ENCODE data around the gene MAML3. TPM values are rescaled to one million over a fixed set of nuclear protein-coding genes. Genes with fewer than 3 reads are reported as not detected.

MAML3 gene
- total RNA-seq, 1 experiment from 2014 or later, result 2.4 TPM

GRCh38 chr4:139823345-139823744 is 330.6 kb downstream of the MAML3 start:
- no peak for DNase-seq (ENCODE audit: low read depth, low spot score)

GRCh38 chr4:139822391-139822790 is 331.6 kb downstream of the MAML3 start:
- DNase-seq (ENCODE audit: low read depth, low spot score), result no peak
- in situ Hi-C loops (cut with HindIII; ENCODE audit: low pct_unique_long_range_greater_than_20kb, low sequenced_read_pairs), result no loop called here

More at GRCh38 chr4:139823345-139823744, 330.6 kb downstream of the MAML3 start:
- in situ Hi-C loops (cut with HindIII; ENCODE audit: low pct_unique_long_range_greater_than_20kb, low sequenced_read_pairs), result no loop called here

- no peak for DNase-seq (ENCODE audit: low read depth, low spot score)
- in situ Hi-C loops (cut with HindIII; ENCODE audit: low pct_unique_long_range_greater_than_20kb, low sequenced_read_pairs), result no loop called here
Measured at GRCh38 chr4:139819082-139819481, 334.9 kb downstream of the MAML3 start.

- in situ Hi-C loops (cut with HindIII; ENCODE audit: low pct_unique_long_range_greater_than_20kb, low sequenced_read_pairs), result no loop called here
Measured at GRCh38 chr4:139817657-139818452, 336.1 kb downstream of the MAML3 start.

GRCh38 chr4:139816856-139817255 is 337.1 kb downstream of the MAML3 start:
- in situ Hi-C loops (cut with HindIII; ENCODE audit: low pct_unique_long_range_greater_than_20kb, low sequenced_read_pairs), result no loop called here

More at GRCh38 chr4:139817657-139818452, 336.1 kb downstream of the MAML3 start:
- DNase-seq (ENCODE audit: low read depth, low spot score), result no peak

GRCh38 chr4:139815778-139816601 is 338.0 kb downstream of the MAML3 start:
- in situ Hi-C loops (cut with HindIII; ENCODE audit: low pct_unique_long_range_greater_than_20kb, low sequenced_read_pairs), result no loop called here
- peak; percentile 6 for DNase-seq (ENCODE audit: low read depth, low spot score)

More at GRCh38 chr4:139816856-139817255, 337.1 kb downstream of the MAML3 start:
- no peak for DNase-seq (ENCODE audit: low read depth, low spot score)

GRCh38 chr4:139814323-139815015 is 339.5 kb downstream of the MAML3 start:
- peak; percentile 50 for DNase-seq (ENCODE audit: low read depth, low spot score)
- in situ Hi-C loops (cut with HindIII; ENCODE audit: low pct_unique_long_range_greater_than_20kb, low sequenced_read_pairs), result no loop called here

GRCh38 chr4:139813881-139814280 is 340.1 kb downstream of the MAML3 start:
- in situ Hi-C loops (cut with HindIII; ENCODE audit: low pct_unique_long_range_greater_than_20kb, low sequenced_read_pairs), result no loop called here

GRCh38 chr4:139810710-139811109 is 343.3 kb downstream of the MAML3 start:
- DNase-seq (ENCODE audit: low read depth, low spot score), result no peak
- in situ Hi-C loops (cut with HindIII; ENCODE audit: low pct_unique_long_range_greater_than_20kb, low sequenced_read_pairs), result no loop called here

More at GRCh38 chr4:139813881-139814280, 340.1 kb downstream of the MAML3 start:
- no peak for DNase-seq (ENCODE audit: low read depth, low spot score)

GRCh38 chr4:139809757-139810140 is 344.2 kb downstream of the MAML3 start:
- no peak for DNase-seq (ENCODE audit: low read depth, low spot score)
- in situ Hi-C loops (cut with HindIII; ENCODE audit: low pct_unique_long_range_greater_than_20kb, low sequenced_read_pairs), result no loop called here

GRCh38 chr4:139808808-139809756 is 344.9 kb downstream of the MAML3 start:
- no peak for DNase-seq (ENCODE audit: low read depth, low spot score)
- in situ Hi-C loops (cut with HindIII; ENCODE audit: low pct_unique_long_range_greater_than_20kb, low sequenced_read_pairs), result no loop called here

- no peak for DNase-seq (ENCODE audit: low read depth, low spot score)
- in situ Hi-C loops (cut with HindIII; ENCODE audit: low pct_unique_long_range_greater_than_20kb, low sequenced_read_pairs), result no loop called here
Measured at GRCh38 chr4:139808381-139808807, 345.6 kb downstream of the MAML3 start.

- DNase-seq (ENCODE audit: low read depth, low spot score), result no peak
- in situ Hi-C loops (cut with HindIII; ENCODE audit: low pct_unique_long_range_greater_than_20kb, low sequenced_read_pairs), result no loop called here
Measured at GRCh38 chr4:139807483-139807882, 346.5 kb downstream of the MAML3 start.

- no peak for DNase-seq (ENCODE audit: low read depth, low spot score)
- in situ Hi-C loops (cut with HindIII; ENCODE audit: low pct_unique_long_range_greater_than_20kb, low sequenced_read_pairs), result no loop called here
Measured at GRCh38 chr4:139806929-139807328, 347.1 kb downstream of the MAML3 start.

- no peak for DNase-seq (ENCODE audit: low read depth, low spot score)
- in situ Hi-C loops (cut with HindIII; ENCODE audit: low pct_unique_long_range_greater_than_20kb, low sequenced_read_pairs), result no loop called here
Measured at GRCh38 chr4:139802931-139803330, 351.1 kb downstream of the MAML3 start.

- in situ Hi-C loops (cut with HindIII; ENCODE audit: low pct_unique_long_range_greater_than_20kb, low sequenced_read_pairs), result no loop called here
- DNase-seq (ENCODE audit: low read depth, low spot score), result no peak
Measured at GRCh38 chr4:139802488-139802887, 351.5 kb downstream of the MAML3 start.

- DNase-seq (ENCODE audit: low read depth, low spot score), result no peak
- in situ Hi-C loops (cut with HindIII; ENCODE audit: low pct_unique_long_range_greater_than_20kb, low sequenced_read_pairs), result no loop called here
Measured at GRCh38 chr4:139801895-139802294, 352.1 kb downstream of the MAML3 start.
